ENCODE data around the gene ZSCAN32.

ZSCAN32 gene
- 8.7 to 36.6 (median 21.6) reads per million in 3 experiments for total RNA-seq

- DNase-seq, result peak; percentile 98
Observed at GRCh38 chr16:3400779-3401688, at the start of gene ZSCAN32, which contains the start of gene ZNF174. Gene ZSCAN32 (minus strand): TSS chr16:3401004. CDS start chr16:3397557, 3,447 bp downstream. Gene ZNF174 (plus strand): TSS chr16:3401215. CDS start chr16:3402005, 790 bp downstream.

GRCh38 chr16:3444032-3444388 is 43.2 kb upstream of the ZSCAN32 start:
- peak; percentile 26 for DNase-seq

- peak; percentile 81 for DNase-seq
Observed at GRCh38 chr16:3443108-3444031, 42.6 kb upstream of the ZSCAN32 start, which contains the start of the genes NAA60 and ZNF597. Gene NAA60 (plus strand): TSS chr16:3443680. CDS start chr16:3476228, 32,548 bp downstream. Gene ZNF597 (minus strand): TSS chr16:3443504. CDS start chr16:3443153, 351 bp downstream.

GRCh38 chr16:3439637-3440036 is 38.8 kb upstream of the ZSCAN32 start:
- DNase-seq, result no peak

- no peak for DNase-seq
Observed at GRCh38 chr16:3434373-3434772, 33.6 kb upstream of the ZSCAN32 start.

- DNase-seq, result peak; percentile 44
Observed at GRCh38 chr16:3431779-3432219, 31.0 kb upstream of the ZSCAN32 start.

- DNase-seq, result no peak
Observed at GRCh38 chr16:3413730-3414379, 13.1 kb upstream of the ZSCAN32 start.

GRCh38 chr16:3408561-3409197 is 7.9 kb upstream of the ZSCAN32 start:
- DNase-seq, result no peak

- DNase-seq, result no peak
Observed at GRCh38 chr16:3401719-3402397, 1.1 kb upstream of the ZSCAN32 start.

GRCh38 chr16:3400446-3400778 is 392 bp downstream of the ZSCAN32 start:
- DNase-seq, result no peak

GRCh38 chr16:3389663-3390338 is 11.0 kb downstream of the ZSCAN32 start:
- DNase-seq, result no peak

- DNase-seq, result no peak
Observed at GRCh38 chr16:3388325-3388724, 12.5 kb downstream of the ZSCAN32 start.

GRCh38 chr16:3383045-3383448 is 17.8 kb downstream of the ZSCAN32 start:
- no peak for DNase-seq

- DNase-seq, result no peak
Observed at GRCh38 chr16:3377917-3378316, 22.9 kb downstream of the ZSCAN32 start.

- DNase-seq, result no peak
Observed at GRCh38 chr16:3375680-3376079, 25.1 kb downstream of the ZSCAN32 start.

GRCh38 chr16:3369073-3369472 is 31.7 kb downstream of the ZSCAN32 start:
- no peak for DNase-seq

GRCh38 chr16:3364774-3365427 is 35.9 kb downstream of the ZSCAN32 start:
- peak; percentile 87 for DNase-seq

GRCh38 chr16:3363793-3364192 is 37.0 kb downstream of the ZSCAN32 start:
- no peak for DNase-seq

- no peak for DNase-seq
Observed at GRCh38 chr16:3362931-3363330, 37.9 kb downstream of the ZSCAN32 start.

GRCh38 chr16:3358871-3359270 is 41.9 kb downstream of the ZSCAN32 start:
- DNase-seq, result no peak

Measured in central memory CD4-positive, alpha-beta T cell (primary cell).